Ovary (tissue), 9 donors: ENCODE measurements around the gene IER2. TPM values are rescaled to one million over a fixed set of nuclear protein-coding genes. Genes with fewer than 3 reads are reported as not detected.

ENCODE experiments used
- DNase-seq, 5 donors: peaks; one replicate each; pipeline ENCODE4 v3.0.0-alpha.2; 2019 to 2020
- H3K27ac ChIP-seq, 2 donors: fragments of 200-600 bp; one replicate each; pipeline versions ENCODE4 v1.5.1 to v1.8.0; 2019 to 2022
- H3K27me3 ChIP-seq: fragments of 200-600 bp; one replicate; pipeline ENCODE4 v1.8.0; 2022
- H3K36me3 ChIP-seq: fragments of 200-600 bp; sonication (generic); one replicate; pipeline ENCODE4 v1.5.1; 2019
- H3K4me1 ChIP-seq: one replicate; pipeline ENCODE4 v1.8.1; 2013; ENCODE audit warnings: mild to moderate bottlenecking, moderate library complexity; ENCODE audit not compliant: insufficient read depth
- H3K4me3 ChIP-seq: fragments of 200-600 bp; sonication (generic); one replicate; pipeline ENCODE4 v1.5.1; 2017
- H3K9me3 ChIP-seq, 2 donors: fragments of 200-600 bp in 1 of 2; sonication (generic) in 1 of 2; one replicate each; pipeline versions ENCODE4 v1.5.1 to v1.8.1; 2013 to 2019; ENCODE audit warnings: mild to moderate bottlenecking in 1 of 2, moderate library complexity in 1 of 2
- CTCF ChIP-seq, 3 donors: fragments of 450-650 bp in 2 of 3; fragments of 200-600 bp in 1 of 3; IDR thresholded peaks; one replicate each; pipeline versions ENCODE4 v1.5.1 to v1.8.0; 2016 to 2022; ENCODE audit warnings: antibody characterized with exemption in 3 of 3, mild to moderate bottlenecking in 1 of 3
- EP300 ChIP-seq: sonication (generic); formaldehyde crosslinking; IDR thresholded peaks from one replicate; pipeline ENCODE4 v1.6.1; 2017; ENCODE audit warnings: antibody characterized with exemption
- POLR2A ChIP-seq: fragments of 450-650 bp; IDR thresholded peaks from one replicate; pipeline ENCODE4 v1.6.1; 2017; ENCODE audit warnings: antibody characterized with exemption, mild to moderate bottlenecking, moderate library complexity
- WGBS, 3 donors: extraction: QIAGEN DNeasy Blood & Tissue Kit in 1 of 3; methylation state at CpG; one replicate each; pipeline versions ENCODE4 v1.1.5 to v1.1.7; 2013 to 2017; 5-methylcytosine and 5-hydroxymethylcytosine counted together
- intact Hi-C, 4 donors: fragments of 100-400 bp; cut with DNase I; formaldehyde crosslinking; loops; one replicate each; pipeline versions ENCODE4 v1.11.0 to v1.15.1; 2022 to 2023
- polyA plus RNA-seq, 2 donors: library from polyadenylated mRNA; stranded (reverse); fragments of 200-250 nt in 1 of 2; fragments of 350-450 nt in 1 of 2; fragmentation: Illumina TruSeq in 1 of 2; extraction: RNeasy Lipid Tissue Mini Kit (QIAGEN cat#74804) in 1 of 2; gene quantifications; one replicate each; pipeline ENCODE4 v1.2.3, GENCODE V29; 2013 to 2014
- total RNA-seq, 7 donors: library from RNA; depleted of rRNA in 2 of 7; stranded (reverse); fragments of >200 nt in 2 of 7; fragmentation: NEBNext Ultra II Directional in 3 of 7; extraction: Animal tissue kit (Norgen Biotek cat#: 25700) in 3 of 7; gene quantifications; one replicate each; pipeline versions ENCODE4 v1.1.0 to v1.2.4, GENCODE V29; 2016 to 2023
- donor health status: DM: no; HTN: no; CAD: no; lungs with moderate emphysema.
- donor health status: DM: no; HTN: no; CAD: no.
- donor health status: Bipolar disorder and iron deficiency.
- donor health status: DM: yes; HTN: yes; CAD: no.
- donor health status: DM: no; HTN: no; CAD: no.
- donor health status: DM: yes; HTN: yes; CAD: no.

The IER2 gene
- total and polyA plus RNA-seq, 9 donors, result 47.4 to 301 (median 79.9) TPM

DNA sequence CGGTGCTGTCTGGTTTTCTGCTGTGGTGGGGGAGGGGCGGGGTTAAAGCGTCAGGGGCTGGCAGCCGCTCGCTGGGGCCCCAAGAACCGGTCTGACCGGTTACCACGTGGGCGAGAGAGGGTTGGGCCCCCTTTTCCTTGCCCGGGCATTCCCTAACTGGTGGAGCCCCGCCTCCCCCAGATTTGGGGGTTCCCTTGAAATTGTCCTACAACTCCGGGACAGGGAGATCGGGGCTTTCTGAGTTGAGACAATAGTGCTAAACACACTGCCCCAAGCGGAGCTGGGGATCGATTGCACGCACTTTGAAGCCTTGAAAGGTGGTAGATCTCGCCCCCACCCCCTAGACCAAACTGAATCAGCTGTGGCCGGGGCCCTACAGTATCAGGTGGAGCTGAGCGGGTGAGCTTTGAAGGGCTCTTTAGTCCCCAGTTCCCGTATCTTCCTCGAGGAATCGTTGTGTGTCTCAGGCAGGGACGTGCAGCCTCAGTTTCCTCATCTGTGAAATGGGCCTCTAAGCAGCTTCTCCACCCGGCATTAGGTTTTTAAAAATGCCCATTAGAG, 4.8 kb downstream of the IER2 start:
- peak overlapping the region; percentile 83 to 88 for H3K27ac ChIP-seq
- intact Hi-C loops, result loop anchor here in 2 of 4 donors (1.0 to 5.0 kb wide), 2 partner anchors 44 to 58 kb away; no protein-coding TSS in a partner anchor
- no peaks in the 10 kb centered on the region for H3K36me3 ChIP-seq
- H3K27me3 ChIP-seq, result no peaks in the 10 kb centered on the region
- TF ChIP-seq EP300 (no peak), CTCF (IDR thresholded peaks at IDR 0.05) (peak in 1 of 3 donors; percentile 8)
- DNase-seq, result peak; percentile 75 to 87 (median 82)
- H3K4me3 ChIP-seq, result peak overlapping the region; percentile 86
- peaks cover 3% of the 10 kb centered on the region for H3K4me1 ChIP-seq
- WGBS, 3 donors, result 12 to 21% (median 15%) methylated on average over 24 of the region's 24 CpGs
- no peaks in the 10 kb centered on the region for H3K9me3 ChIP-seq

DNA sequence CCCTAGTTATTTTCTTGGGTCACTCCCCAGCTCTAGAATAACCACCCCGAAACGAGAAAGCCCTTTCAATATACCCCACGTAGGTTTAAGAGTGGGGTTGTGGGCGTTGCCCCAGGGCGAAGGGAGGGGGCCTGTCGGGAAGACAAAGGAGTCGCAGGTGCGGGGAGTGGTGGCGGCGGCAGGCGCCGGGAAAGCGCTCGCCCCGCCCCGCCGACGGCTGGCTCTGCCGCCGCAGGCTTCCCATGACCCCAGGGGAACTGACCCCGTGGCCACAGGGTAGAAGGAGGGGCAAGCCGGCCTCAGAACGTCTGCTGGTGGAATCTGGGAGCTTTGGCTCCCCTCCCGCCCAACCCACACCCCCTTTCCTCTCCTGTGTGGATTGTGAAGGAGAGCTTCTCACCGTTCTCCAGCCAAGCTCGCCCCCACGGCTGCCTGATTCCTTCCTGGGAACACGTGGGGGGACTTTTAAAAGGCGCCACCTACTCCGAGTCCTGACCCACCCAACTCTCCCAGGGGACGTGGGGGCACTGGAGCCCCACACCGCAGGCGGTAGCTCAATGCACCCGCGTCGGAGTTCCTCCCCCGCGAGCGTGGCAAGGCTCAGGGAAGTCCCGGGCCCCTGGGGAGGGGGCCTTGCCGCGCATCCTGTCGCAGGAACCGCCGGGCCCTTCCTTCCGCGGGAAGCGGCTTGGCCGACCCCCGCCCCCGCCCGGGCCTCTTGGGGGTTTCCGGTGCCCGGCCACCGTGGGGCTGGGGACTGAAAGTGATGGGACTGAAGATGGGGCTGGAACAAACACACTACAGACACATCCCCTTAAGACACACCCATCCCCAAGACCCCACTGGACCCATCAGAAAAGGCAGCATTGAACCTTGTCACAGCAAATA, 5.5 kb downstream of the IER2 start:
- no peak for TF ChIP-seq CTCF (IDR thresholded peaks at IDR 0.05)
- TF ChIP-seq POLR2A, result no peak
- TF ChIP-seq EP300, result no peak
- Histone ChIP-seq H3K9me3 (no peaks in the 10 kb centered on the region), H3K27me3 (no peaks in the 10 kb centered on the region), H3K4me3 (peak overlapping the region; percentile 86), H3K4me1 (peaks cover 3% of the 10 kb centered on the region), H3K27ac (peak overlapping the region; percentile 83 to 88), H3K36me3 (no peaks in the 10 kb centered on the region)
- intact Hi-C loops, result no loop called here
- WGBS, 3 donors, result 5 to 9% (median 6%) methylated on average over 51 to 55 of the region's 55 CpGs
- DNase-seq, result peak; percentile 83 to 90 (median 85)

- no peak overlapping the region for H3K4me3 ChIP-seq
- intact Hi-C loops, result loop anchor here in 1 of 4 donors (10.0 kb wide), 1 partner anchor 705 kb away; no protein-coding TSS in a partner anchor
- no peak for DNase-seq
- no peaks in the 10 kb centered on the region for H3K27me3 ChIP-seq
- WGBS, 3 donors, result 90 to 93% (median 93%) methylated on average over 3 of the region's 3 CpGs
- no peak overlapping the region for H3K27ac ChIP-seq
- no peaks in the 10 kb centered on the region for H3K9me3 ChIP-seq
- no peaks in the 10 kb centered on the region for H3K36me3 ChIP-seq
- TF ChIP-seq CTCF (IDR thresholded peaks at IDR 0.05), result no peak
- TF ChIP-seq POLR2A, result no peak
- no peak for TF ChIP-seq EP300
- peaks cover 10% of the 10 kb centered on the region for H3K4me1 ChIP-seq
Observed at GRCh38 chr19:13159713-13160112, 9.5 kb downstream of the IER2 start.

- intact Hi-C loops, result loop anchor here in 1 of 4 donors (10.0 kb wide), 1 partner anchor 704 kb away; no protein-coding TSS in a partner anchor
- no peaks in the 10 kb centered on the region for H3K36me3 ChIP-seq
- WGBS, 3 donors, result 93 to 94% (median 93%) methylated on average over 1 of the region's 1 CpG
- H3K27ac ChIP-seq, result no peak overlapping the region
- H3K27me3 ChIP-seq, result no peaks in the 10 kb centered on the region
- H3K4me1 ChIP-seq, result peaks cover 7% of the 10 kb centered on the region
- H3K9me3 ChIP-seq, result no peaks in the 10 kb centered on the region
- TF ChIP-seq POLR2A (no peak), EP300 (no peak), CTCF (IDR thresholded peaks at IDR 0.05) (no peak)
- H3K4me3 ChIP-seq, result no peak overlapping the region
- DNase-seq, result no peak
Observed at GRCh38 chr19:13160557-13160956, 10.3 kb downstream of the IER2 start.
